NB4 (cell line): Measurements from ENCODE around the gene TRIM38.
"Not testable (repeated sequence)": the region's sequence is repeated elsewhere in the genome, so short reads cannot be mapped to it uniquely, and the experiment has no call there.

Experiments used
- DNase-seq: peaks from one replicate; pipeline ENCODE4 v3.0.0; 2010; ENCODE audit warnings: low read depth
- H3K4me3 ChIP-seq: one replicate; pipeline ENCODE4 v1.5.1; 2011; ENCODE audit warnings: mild to moderate bottlenecking, low read depth, low read length, moderate library complexity
- MYC ChIP-seq: IDR thresholded peaks from 2 replicates; pipeline ENCODE4 v1.6.1; 2011; ENCODE audit warnings: low read depth, low read length
- POLR2A ChIP-seq: IDR thresholded peaks from 2 replicates; pipeline ENCODE4 v1.6.1; 2011; ENCODE audit warnings: mild to moderate bottlenecking; ENCODE audit not compliant: insufficient read length; ENCODE audit errors: extremely low read depth
- TF ChIP-seq, protein P1 (sequence below): IDR thresholded peaks from one replicate; pipeline ENCODE4 v1.5.1; 2012; ENCODE audit warnings: low read depth, low read length
- TF ChIP-seq, protein P2 (sequence below): IDR thresholded peaks from 2 replicates; pipeline ENCODE4 v1.6.1; 2011; ENCODE audit warnings: low read depth, low read length

The TRIM38 gene

GRCh38 chr6:25942561-25943147 lies 19.9 kb upstream of the TRIM38 start:
- no peak overlapping the region for H3K4me3 ChIP-seq
- TF ChIP-seq MYC: no peak
- TF ChIP-seq, protein P1, sequence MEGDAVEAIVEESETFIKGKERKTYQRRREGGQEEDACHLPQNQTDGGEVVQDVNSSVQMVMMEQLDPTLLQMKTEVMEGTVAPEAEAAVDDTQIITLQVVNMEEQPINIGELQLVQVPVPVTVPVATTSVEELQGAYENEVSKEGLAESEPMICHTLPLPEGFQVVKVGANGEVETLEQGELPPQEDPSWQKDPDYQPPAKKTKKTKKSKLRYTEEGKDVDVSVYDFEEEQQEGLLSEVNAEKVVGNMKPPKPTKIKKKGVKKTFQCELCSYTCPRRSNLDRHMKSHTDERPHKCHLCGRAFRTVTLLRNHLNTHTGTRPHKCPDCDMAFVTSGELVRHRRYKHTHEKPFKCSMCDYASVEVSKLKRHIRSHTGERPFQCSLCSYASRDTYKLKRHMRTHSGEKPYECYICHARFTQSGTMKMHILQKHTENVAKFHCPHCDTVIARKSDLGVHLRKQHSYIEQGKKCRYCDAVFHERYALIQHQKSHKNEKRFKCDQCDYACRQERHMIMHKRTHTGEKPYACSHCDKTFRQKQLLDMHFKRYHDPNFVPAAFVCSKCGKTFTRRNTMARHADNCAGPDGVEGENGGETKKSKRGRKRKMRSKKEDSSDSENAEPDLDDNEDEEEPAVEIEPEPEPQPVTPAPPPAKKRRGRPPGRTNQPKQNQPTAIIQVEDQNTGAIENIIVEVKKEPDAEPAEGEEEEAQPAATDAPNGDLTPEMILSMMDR: peak; percentile 49
- DNase-seq: peak; percentile 69

GRCh38 chr6:25943887-25944286 lies 18.7 kb upstream of the TRIM38 start:
- H3K4me3 ChIP-seq: no peak overlapping the region
- TF ChIP-seq, protein P1: no peak
- no peak for TF ChIP-seq MYC
- TF ChIP-seq POLR2A: no peak
- TF ChIP-seq, protein P2, sequence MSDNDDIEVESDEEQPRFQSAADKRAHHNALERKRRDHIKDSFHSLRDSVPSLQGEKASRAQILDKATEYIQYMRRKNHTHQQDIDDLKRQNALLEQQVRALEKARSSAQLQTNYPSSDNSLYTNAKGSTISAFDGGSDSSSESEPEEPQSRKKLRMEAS: no peak
- no peak for DNase-seq

DNA sequence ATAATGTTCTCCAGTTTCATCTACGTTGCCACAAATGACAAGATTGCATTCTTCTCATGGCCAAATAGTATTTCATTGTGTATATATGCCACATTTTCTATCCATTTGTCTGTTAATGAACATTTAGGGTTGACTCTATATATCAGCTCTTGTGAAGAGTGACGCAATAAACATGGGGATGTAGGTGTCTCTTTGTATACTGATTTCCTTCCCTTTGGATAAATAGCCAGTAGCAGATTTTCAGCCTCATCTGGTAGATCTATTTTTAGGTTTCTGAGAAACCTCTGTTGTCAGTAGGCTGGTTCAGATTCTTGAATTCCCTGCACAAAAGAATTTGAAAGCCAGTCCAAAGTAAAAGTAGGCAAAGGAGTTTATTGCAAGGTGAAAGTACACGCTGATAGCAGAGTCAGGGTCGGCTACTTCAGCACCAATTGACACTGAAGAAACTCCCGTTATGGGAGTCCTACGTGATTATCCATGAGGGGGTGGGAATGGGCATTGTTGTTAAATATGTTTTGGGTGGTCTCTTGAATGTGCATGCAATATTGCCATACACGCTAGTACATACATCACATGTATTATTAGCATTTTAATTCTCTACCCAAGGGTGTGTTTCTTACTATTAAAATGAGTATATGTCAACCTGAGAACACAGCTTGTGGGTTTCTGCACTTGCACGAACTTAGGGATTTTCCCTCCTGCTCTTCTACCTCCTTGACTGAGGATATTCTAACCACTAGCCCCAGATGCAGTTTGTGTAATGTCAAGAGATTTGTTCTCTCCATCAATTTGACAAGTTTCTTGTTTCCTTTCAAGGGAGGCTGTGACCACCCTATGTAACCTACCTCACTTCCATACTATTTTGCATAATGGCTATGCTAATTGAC lies 17.7 kb upstream of the TRIM38 start:
- no peak for TF ChIP-seq MYC
- TF ChIP-seq, protein P1: no peak
- TF ChIP-seq POLR2A: no peak

GRCh38 chr6:25945738-25946137 lies 16.9 kb upstream of the TRIM38 start:
- not testable (repeated sequence) for H3K4me3 ChIP-seq, DNase-seq

More for the DNA sequence above, 17.7 kb upstream of the TRIM38 start:
- H3K4me3 ChIP-seq: no peak overlapping the region
- no peak for DNase-seq

DNA sequence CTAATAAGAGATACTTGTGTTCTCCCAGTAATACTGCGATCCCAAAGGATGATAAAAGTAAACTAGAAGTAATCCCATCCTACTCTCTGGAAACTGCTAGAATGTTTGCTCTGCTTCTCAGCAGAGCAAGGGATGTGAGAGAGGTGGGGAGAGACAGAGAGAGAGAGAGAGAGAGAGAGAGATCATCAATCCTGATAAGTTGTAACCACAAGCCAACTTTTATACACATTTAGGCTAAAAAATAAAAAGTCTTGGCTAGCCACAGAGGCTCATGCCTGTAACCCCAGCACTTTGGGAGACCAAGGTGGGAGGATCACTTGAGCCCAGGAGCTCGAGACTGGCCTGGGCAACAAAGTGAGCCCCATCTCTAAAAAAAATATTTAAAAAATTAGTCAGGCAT lies 16.0 kb upstream of the TRIM38 start:
- H3K4me3 ChIP-seq: no peak overlapping the region
- TF ChIP-seq, protein P2: no peak
- TF ChIP-seq MYC (no peak), POLR2A (no peak)
- TF ChIP-seq, protein P1: no peak
- no peak for DNase-seq

- not testable (repeated sequence) for H3K4me3 ChIP-seq, DNase-seq
Observed at GRCh38 chr6:25947492-25947891, 15.1 kb upstream of the TRIM38 start.

DNA sequence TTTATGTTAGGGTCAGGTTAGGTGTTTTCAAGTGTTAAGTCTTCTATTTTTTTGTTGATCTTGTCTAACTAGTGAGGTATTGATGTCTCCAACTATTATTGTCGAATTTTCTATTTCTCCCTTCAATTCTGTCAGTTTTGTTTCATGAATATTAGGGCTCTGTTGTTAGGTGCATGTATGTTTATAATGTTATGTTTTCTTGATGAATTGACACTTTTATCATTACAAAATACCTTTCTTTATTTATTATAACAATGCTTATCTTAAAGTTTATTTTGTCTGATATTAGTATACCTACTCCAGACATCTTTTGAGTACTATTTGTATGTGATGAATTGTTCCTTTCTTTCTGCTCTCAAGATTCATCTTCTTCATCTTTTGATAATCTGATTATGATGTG lies 12.9 kb upstream of the TRIM38 start:
- H3K4me3 ChIP-seq: no peak overlapping the region
- TF ChIP-seq POLR2A: no peak
- TF ChIP-seq MYC: no peak
- TF ChIP-seq, protein P1: no peak
- TF ChIP-seq, protein P2: no peak
- no peak for DNase-seq
